Calu3 (cell line): Measurements from ENCODE around the gene RETREG1. TPM values are rescaled to one million over a fixed set of nuclear protein-coding genes. Genes with fewer than 3 reads are reported as not detected.

ENCODE experiments used
- BruUV-seq: library from RNA; stranded (reverse); fragments of 400-500 nt; replicated peaks from 2 replicates; lab custom pipeline; 2021; lab: Mats Ljungman, UMichigan
- CTCF ChIA-PET: fragments of 300-600 bp; sonication (Branson Sonifier 250); formaldehyde crosslinking; loops from one replicate; lab custom pipeline; 2022; ENCODE audit warnings: antibody characterized with exemption; lab: Charles Lee
- DNase-seq: peaks from one replicate; pipeline ENCODE4 v3.0.0; 2022
- H3K27ac Mint-ChIP-seq: one replicate; pipeline ENCODE4 v1.8.0; 2022; ENCODE audit warnings: mixed read lengths; ENCODE audit not compliant: unreplicated experiment
- H3K27me3 Mint-ChIP-seq: one replicate; pipeline ENCODE4 v1.8.0; 2022; ENCODE audit warnings: mixed read lengths; ENCODE audit not compliant: unreplicated experiment
- H3K36me3 Mint-ChIP-seq: one replicate; pipeline ENCODE4 v1.8.0; 2022; ENCODE audit warnings: mild to moderate bottlenecking, moderate library complexity, mixed read lengths; ENCODE audit not compliant: insufficient read depth, unreplicated experiment
- H3K4me1 Mint-ChIP-seq: one replicate; pipeline ENCODE4 v1.8.0; 2022; ENCODE audit warnings: mild to moderate bottlenecking, low read depth, mixed read lengths; ENCODE audit not compliant: unreplicated experiment
- H3K4me3 Mint-ChIP-seq: one replicate; pipeline ENCODE4 v1.8.0; 2022; ENCODE audit warnings: mild to moderate bottlenecking, low read depth, moderate library complexity, mixed read lengths; ENCODE audit not compliant: unreplicated experiment
- H3K9me3 Mint-ChIP-seq: one replicate; pipeline ENCODE4 v1.8.0; 2022; ENCODE audit warnings: low read depth, mixed read lengths; ENCODE audit not compliant: unreplicated experiment
- CTCF ChIP-seq: fragments of 200-600 bp; IDR thresholded peaks from one replicate; pipeline ENCODE4 v1.8.0; 2022; ENCODE audit warnings: antibody characterized with exemption; ENCODE audit not compliant: unreplicated experiment
- intact Hi-C: fragments of 100-400 bp; cut with micrococcal nuclease; formaldehyde crosslinking; loops from one replicate; pipeline ENCODE4 v1.10.0; 2022; ENCODE audit not compliant: unreplicated experiment
- total RNA-seq: library from RNA; stranded (reverse); gene quantifications from 2 replicates; pipeline ENCODE4 v1.2.3, GENCODE V29; 2022

The RETREG1 gene
- total RNA-seq, 1 experiment from 2014 or later = 12.0 TPM

- DNase-seq = no peak
- H3K27ac Mint-ChIP-seq = no peak overlapping the region
- H3K4me1 Mint-ChIP-seq = peaks cover 25% of the 10 kb centered on the region
- no peaks in the 10 kb centered on the region for H3K27me3 Mint-ChIP-seq
- TF ChIP-seq CTCF = no peak
- intact Hi-C loops = no loop called here
- H3K4me3 Mint-ChIP-seq = no peak overlapping the region
- BruUV-seq = no TSS peak
- CTCF ChIA-PET = interaction anchor here (0.6 to 1.0 kb wide), 2 partner anchors 68 to 179 kb away, joined by 4 to 11 read pairs; no protein-coding TSS in a partner anchor
- no peaks in the 10 kb centered on the region for H3K9me3 Mint-ChIP-seq
- no peaks in the 10 kb centered on the region for H3K36me3 Mint-ChIP-seq
Observed at GRCh38 chr5:16484081-16484480, 132.7 kb downstream of the RETREG1 start.

GRCh38 chr5:16483361-16483760, 133.4 kb downstream of the RETREG1 start:
- Mint-ChIP-seq H3K4me1 (peaks cover 24% of the 10 kb centered on the region), H3K36me3 (no peaks in the 10 kb centered on the region), H3K27me3 (no peaks in the 10 kb centered on the region), H3K9me3 (no peaks in the 10 kb centered on the region), H3K4me3 (no peak overlapping the region), H3K27ac (no peak overlapping the region)
- no peak for DNase-seq
- CTCF ChIA-PET = interaction anchor here (0.6 to 1.0 kb wide), 2 partner anchors 69 to 180 kb away, joined by 4 to 11 read pairs; no protein-coding TSS in a partner anchor
- intact Hi-C loops = no loop called here
- no peak for TF ChIP-seq CTCF
- BruUV-seq = no TSS peak

GRCh38 chr5:16482891-16483290, 133.9 kb downstream of the RETREG1 start:
- H3K27me3 Mint-ChIP-seq = no peaks in the 10 kb centered on the region
- no peaks in the 10 kb centered on the region for H3K36me3 Mint-ChIP-seq
- no peak overlapping the region for H3K27ac Mint-ChIP-seq
- TF ChIP-seq CTCF = no peak
- H3K4me1 Mint-ChIP-seq = peaks cover 19% of the 10 kb centered on the region
- intact Hi-C loops = no loop called here
- no peak overlapping the region for H3K4me3 Mint-ChIP-seq
- CTCF ChIA-PET = interaction anchor here (1.0 kb wide), 1 partner anchor 69 kb away, joined by 4 read pairs; no protein-coding TSS in a partner anchor
- H3K9me3 Mint-ChIP-seq = no peaks in the 10 kb centered on the region
- no TSS peak for BruUV-seq
- no peak for DNase-seq

GRCh38 chr5:16480821-16481538, 135.8 kb downstream of the RETREG1 start:
- BruUV-seq = no TSS peak
- Mint-ChIP-seq H3K9me3 (no peaks in the 10 kb centered on the region), H3K27ac (no peak overlapping the region), H3K27me3 (no peaks in the 10 kb centered on the region), H3K4me1 (peaks cover 10% of the 10 kb centered on the region), H3K36me3 (no peaks in the 10 kb centered on the region), H3K4me3 (no peak overlapping the region)
- DNase-seq = no peak
- intact Hi-C loops = no loop called here
- no peak for TF ChIP-seq CTCF
- CTCF ChIA-PET = no interaction called here
